Stimulated activated CD8-positive, alpha-beta memory T cell treated with anti-CD3 and anti-CD28 coated beads, Interleukin-12 subunit alpha, Interleukin-12 subunit beta, amount 100 ng/mL, for 1 hour (primary cell): Measurements from ENCODE around the gene DIPK2A.

ENCODE experiments used
- DNase-seq: peaks from one replicate; pipeline ENCODE4 v3.0.0-alpha.2; 2020; ENCODE audit warnings: low read depth

DIPK2A gene

GRCh38 chr3:143974271-143975238 is 2.9 kb downstream of the DIPK2A start:
- DNase-seq, result no peak

GRCh38 chr3:143975554-143976152 is 4.0 kb downstream of the DIPK2A start:
- no peak for DNase-seq

- no peak for DNase-seq
These were observed 6.0 kb downstream of the DIPK2A start for GRCh38 chr3:143977341-143978262.

GRCh38 chr3:143978263-143978631 is 6.6 kb downstream of the DIPK2A start:
- DNase-seq, result no peak

- no peak for DNase-seq
These were observed 7.4 kb downstream of the DIPK2A start for GRCh38 chr3:143979041-143979440.

- DNase-seq, result no peak
These were observed 8.2 kb downstream of the DIPK2A start for GRCh38 chr3:143979813-143980212.

GRCh38 chr3:143988306-143988705 is 16.7 kb downstream of the DIPK2A start:
- no peak for DNase-seq

- no peak for DNase-seq
These were observed 17.8 kb downstream of the DIPK2A start for GRCh38 chr3:143989461-143989860.

GRCh38 chr3:143991713-143992112 is 20.1 kb downstream of the DIPK2A start:
- no peak for DNase-seq

- DNase-seq, result no peak
These were observed 26.6 kb downstream of the DIPK2A start for GRCh38 chr3:143998266-143998665.

- DNase-seq, result no peak
These were observed 31.4 kb downstream of the DIPK2A start for GRCh38 chr3:144003051-144003450.

- no peak for DNase-seq
These were observed 38.7 kb downstream of the DIPK2A start for GRCh38 chr3:144010371-144010770.

GRCh38 chr3:144011251-144011799 is 39.7 kb downstream of the DIPK2A start:
- DNase-seq, result no peak

GRCh38 chr3:144015133-144015532 is 43.5 kb downstream of the DIPK2A start:
- DNase-seq, result no peak

- no peak for DNase-seq
These were observed 47.2 kb downstream of the DIPK2A start for GRCh38 chr3:144018776-144019175.
